ENCODE results near the gene MRC1.

Gene MRC1

DNA sequence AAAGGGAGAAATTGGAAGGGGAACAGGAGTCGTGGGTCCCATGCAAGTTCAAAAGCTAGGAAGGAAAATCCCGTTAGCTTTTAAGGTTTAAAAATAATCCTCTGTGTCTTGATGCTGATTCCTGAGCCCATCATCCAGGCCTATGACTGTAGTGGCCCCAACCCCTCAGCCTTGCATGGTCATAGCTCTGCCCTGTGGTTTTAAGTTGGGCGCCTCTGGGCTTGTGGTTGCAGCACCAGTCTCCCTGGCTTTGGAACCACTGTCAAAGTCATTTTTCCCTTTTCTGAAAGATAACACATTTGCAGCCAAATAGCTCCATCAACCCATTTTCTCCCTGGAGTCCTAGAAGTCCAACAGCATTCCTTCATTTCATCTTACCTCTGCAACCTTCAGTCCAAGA is 43.5 kb upstream of the MRC1 start:
- H3K27ac ChIP-seq (ENCODE audit: extremely low read depth, low read depth, low read length) = no peak overlapping the region
- ChIA-PET CTCF (interaction anchor here (0.8 kb wide), 1 partner anchor 20 kb away, joined by 4 read pairs; no protein-coding TSS in a partner anchor), POLR2A (no interaction called here)

More for the DNA sequence above, 43.5 kb upstream of the MRC1 start:
- no peaks in the 10 kb centered on the region for H3K4me1 ChIP-seq (ENCODE audit: control insufficient read depth, insufficient read depth, low read length)
- TF ChIP-seq, protein P1, sequence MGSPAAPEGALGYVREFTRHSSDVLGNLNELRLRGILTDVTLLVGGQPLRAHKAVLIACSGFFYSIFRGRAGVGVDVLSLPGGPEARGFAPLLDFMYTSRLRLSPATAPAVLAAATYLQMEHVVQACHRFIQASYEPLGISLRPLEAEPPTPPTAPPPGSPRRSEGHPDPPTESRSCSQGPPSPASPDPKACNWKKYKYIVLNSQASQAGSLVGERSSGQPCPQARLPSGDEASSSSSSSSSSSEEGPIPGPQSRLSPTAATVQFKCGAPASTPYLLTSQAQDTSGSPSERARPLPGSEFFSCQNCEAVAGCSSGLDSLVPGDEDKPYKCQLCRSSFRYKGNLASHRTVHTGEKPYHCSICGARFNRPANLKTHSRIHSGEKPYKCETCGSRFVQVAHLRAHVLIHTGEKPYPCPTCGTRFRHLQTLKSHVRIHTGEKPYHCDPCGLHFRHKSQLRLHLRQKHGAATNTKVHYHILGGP (tag by site-specific recombination; IDR thresholded peaks at IDR 0.05) = no peak
- TF ChIP-seq ZNF707 (tag by site-specific recombination; IDR thresholded peaks at IDR 0.05) = no peak
- TF ChIP-seq, protein P2, sequence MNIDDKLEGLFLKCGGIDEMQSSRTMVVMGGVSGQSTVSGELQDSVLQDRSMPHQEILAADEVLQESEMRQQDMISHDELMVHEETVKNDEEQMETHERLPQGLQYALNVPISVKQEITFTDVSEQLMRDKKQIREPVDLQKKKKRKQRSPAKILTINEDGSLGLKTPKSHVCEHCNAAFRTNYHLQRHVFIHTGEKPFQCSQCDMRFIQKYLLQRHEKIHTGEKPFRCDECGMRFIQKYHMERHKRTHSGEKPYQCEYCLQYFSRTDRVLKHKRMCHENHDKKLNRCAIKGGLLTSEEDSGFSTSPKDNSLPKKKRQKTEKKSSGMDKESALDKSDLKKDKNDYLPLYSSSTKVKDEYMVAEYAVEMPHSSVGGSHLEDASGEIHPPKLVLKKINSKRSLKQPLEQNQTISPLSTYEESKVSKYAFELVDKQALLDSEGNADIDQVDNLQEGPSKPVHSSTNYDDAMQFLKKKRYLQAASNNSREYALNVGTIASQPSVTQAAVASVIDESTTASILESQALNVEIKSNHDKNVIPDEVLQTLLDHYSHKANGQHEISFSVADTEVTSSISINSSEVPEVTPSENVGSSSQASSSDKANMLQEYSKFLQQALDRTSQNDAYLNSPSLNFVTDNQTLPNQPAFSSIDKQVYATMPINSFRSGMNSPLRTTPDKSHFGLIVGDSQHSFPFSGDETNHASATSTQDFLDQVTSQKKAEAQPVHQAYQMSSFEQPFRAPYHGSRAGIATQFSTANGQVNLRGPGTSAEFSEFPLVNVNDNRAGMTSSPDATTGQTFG (tag by site-specific recombination; IDR thresholded peaks at IDR 0.05; ENCODE audit: borderline replicate concordance) = no peak
- TF ChIP-seq ZNF501 (tag by site-specific recombination; IDR thresholded peaks at IDR 0.05) = no peak
- TF ChIP-seq, protein P3, sequence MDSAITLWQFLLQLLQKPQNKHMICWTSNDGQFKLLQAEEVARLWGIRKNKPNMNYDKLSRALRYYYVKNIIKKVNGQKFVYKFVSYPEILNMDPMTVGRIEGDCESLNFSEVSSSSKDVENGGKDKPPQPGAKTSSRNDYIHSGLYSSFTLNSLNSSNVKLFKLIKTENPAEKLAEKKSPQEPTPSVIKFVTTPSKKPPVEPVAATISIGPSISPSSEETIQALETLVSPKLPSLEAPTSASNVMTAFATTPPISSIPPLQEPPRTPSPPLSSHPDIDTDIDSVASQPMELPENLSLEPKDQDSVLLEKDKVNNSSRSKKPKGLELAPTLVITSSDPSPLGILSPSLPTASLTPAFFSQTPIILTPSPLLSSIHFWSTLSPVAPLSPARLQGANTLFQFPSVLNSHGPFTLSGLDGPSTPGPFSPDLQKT (IDR thresholded peaks at IDR 0.05; ENCODE audit: borderline replicate concordance, low read depth, low read length) = no peak
- TF ChIP-seq, protein P4, sequence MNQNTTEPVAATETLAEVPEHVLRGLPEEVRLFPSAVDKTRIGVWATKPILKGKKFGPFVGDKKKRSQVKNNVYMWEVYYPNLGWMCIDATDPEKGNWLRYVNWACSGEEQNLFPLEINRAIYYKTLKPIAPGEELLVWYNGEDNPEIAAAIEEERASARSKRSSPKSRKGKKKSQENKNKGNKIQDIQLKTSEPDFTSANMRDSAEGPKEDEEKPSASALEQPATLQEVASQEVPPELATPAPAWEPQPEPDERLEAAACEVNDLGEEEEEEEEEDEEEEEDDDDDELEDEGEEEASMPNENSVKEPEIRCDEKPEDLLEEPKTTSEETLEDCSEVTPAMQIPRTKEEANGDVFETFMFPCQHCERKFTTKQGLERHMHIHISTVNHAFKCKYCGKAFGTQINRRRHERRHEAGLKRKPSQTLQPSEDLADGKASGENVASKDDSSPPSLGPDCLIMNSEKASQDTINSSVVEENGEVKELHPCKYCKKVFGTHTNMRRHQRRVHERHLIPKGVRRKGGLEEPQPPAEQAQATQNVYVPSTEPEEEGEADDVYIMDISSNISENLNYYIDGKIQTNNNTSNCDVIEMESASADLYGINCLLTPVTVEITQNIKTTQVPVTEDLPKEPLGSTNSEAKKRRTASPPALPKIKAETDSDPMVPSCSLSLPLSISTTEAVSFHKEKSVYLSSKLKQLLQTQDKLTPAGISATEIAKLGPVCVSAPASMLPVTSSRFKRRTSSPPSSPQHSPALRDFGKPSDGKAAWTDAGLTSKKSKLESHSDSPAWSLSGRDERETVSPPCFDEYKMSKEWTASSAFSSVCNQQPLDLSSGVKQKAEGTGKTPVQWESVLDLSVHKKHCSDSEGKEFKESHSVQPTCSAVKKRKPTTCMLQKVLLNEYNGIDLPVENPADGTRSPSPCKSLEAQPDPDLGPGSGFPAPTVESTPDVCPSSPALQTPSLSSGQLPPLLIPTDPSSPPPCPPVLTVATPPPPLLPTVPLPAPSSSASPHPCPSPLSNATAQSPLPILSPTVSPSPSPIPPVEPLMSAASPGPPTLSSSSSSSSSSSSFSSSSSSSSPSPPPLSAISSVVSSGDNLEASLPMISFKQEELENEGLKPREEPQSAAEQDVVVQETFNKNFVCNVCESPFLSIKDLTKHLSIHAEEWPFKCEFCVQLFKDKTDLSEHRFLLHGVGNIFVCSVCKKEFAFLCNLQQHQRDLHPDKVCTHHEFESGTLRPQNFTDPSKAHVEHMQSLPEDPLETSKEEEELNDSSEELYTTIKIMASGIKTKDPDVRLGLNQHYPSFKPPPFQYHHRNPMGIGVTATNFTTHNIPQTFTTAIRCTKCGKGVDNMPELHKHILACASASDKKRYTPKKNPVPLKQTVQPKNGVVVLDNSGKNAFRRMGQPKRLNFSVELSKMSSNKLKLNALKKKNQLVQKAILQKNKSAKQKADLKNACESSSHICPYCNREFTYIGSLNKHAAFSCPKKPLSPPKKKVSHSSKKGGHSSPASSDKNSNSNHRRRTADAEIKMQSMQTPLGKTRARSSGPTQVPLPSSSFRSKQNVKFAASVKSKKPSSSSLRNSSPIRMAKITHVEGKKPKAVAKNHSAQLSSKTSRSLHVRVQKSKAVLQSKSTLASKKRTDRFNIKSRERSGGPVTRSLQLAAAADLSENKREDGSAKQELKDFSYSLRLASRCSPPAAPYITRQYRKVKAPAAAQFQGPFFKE (tag by site-specific recombination; IDR thresholded peaks at IDR 0.05; ENCODE audit: borderline replicate concordance) = no peak
- TF ChIP-seq, protein P5, sequence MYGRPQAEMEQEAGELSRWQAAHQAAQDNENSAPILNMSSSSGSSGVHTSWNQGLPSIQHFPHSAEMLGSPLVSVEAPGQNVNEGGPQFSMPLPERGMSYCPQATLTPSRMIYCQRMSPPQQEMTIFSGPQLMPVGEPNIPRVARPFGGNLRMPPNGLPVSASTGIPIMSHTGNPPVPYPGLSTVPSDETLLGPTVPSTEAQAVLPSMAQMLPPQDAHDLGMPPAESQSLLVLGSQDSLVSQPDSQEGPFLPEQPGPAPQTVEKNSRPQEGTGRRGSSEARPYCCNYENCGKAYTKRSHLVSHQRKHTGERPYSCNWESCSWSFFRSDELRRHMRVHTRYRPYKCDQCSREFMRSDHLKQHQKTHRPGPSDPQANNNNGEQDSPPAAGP (tag by site-specific recombination; IDR thresholded peaks at IDR 0.05) = no peak
- TF ChIP-seq, protein P6, sequence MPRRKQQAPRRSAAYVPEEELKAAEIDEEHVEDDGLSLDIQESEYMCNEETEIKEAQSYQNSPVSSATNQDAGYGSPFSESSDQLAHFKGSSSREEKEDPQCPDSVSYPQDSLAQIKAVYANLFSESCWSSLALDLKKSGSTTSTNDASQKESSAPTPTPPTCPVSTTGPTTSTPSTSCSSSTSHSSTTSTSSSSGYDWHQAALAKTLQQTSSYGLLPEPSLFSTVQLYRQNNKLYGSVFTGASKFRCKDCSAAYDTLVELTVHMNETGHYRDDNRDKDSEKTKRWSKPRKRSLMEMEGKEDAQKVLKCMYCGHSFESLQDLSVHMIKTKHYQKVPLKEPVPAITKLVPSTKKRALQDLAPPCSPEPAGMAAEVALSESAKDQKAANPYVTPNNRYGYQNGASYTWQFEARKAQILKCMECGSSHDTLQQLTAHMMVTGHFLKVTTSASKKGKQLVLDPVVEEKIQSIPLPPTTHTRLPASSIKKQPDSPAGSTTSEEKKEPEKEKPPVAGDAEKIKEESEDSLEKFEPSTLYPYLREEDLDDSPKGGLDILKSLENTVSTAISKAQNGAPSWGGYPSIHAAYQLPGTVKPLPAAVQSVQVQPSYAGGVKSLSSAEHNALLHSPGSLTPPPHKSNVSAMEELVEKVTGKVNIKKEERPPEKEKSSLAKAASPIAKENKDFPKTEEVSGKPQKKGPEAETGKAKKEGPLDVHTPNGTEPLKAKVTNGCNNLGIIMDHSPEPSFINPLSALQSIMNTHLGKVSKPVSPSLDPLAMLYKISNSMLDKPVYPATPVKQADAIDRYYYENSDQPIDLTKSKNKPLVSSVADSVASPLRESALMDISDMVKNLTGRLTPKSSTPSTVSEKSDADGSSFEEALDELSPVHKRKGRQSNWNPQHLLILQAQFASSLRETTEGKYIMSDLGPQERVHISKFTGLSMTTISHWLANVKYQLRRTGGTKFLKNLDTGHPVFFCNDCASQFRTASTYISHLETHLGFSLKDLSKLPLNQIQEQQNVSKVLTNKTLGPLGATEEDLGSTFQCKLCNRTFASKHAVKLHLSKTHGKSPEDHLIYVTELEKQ (tag by site-specific recombination; IDR thresholded peaks at IDR 0.05; ENCODE audit: borderline replicate concordance) = no peak
- TF ChIP-seq, protein P7, sequence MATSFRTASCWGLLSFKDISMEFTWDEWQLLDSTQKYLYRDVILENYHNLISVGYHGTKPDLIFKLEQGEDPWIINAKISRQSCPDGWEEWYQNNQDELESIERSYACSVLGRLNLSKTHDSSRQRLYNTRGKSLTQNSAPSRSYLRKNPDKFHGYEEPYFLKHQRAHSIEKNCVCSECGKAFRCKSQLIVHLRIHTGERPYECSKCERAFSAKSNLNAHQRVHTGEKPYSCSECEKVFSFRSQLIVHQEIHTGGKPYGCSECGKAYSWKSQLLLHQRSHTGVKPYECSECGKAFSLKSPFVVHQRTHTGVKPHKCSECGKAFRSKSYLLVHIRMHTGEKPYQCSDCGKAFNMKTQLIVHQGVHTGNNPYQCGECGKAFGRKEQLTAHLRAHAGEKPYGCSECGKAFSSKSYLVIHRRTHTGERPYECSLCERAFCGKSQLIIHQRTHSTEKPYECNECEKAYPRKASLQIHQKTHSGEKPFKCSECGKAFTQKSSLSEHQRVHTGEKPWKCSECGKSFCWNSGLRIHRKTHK (tag by site-specific recombination; IDR thresholded peaks at IDR 0.05) = no peak
- H3K36me3 ChIP-seq (ENCODE audit: control insufficient read depth in 2 of 2, insufficient read depth in 1 of 2, low read length in 2 of 2) = no peaks in the 10 kb centered on the region
- no peaks in the 10 kb centered on the region for H3K9me3 ChIP-seq (ENCODE audit: control insufficient read depth, insufficient read depth, low read depth, low read length)
- no peak overlapping the region for H3K4me3 ChIP-seq (ENCODE audit: low read depth, low read length)

All from HEK293 (cell line).